ENCODE measurements around the gene VDAC2. TPM values are rescaled to one million over a fixed set of nuclear protein-coding genes. Genes with fewer than 3 reads are reported as not detected.

The VDAC2 gene
- total RNA-seq, 1 experiment from 2014 or later = 284 TPM

- TF ChIP-seq ZNF423 (CRISPR knock-in tag; IDR thresholded peaks at IDR 0.05) (peak; percentile 34; the same call in 1 of the 2 replicates), USF2 (CRISPR knock-in tag; IDR thresholded peaks at IDR 0.05) (peak; percentile 95), GTF2I (CRISPR knock-in tag; conservative IDR thresholded peaks at IDR 0.05) (0 out of 2 replicates have a peak, but pooled peaks have one; percentile 24), ZNF121 (CRISPR knock-in tag; IDR thresholded peaks at IDR 0.05) (peak; percentile 67), SMAD3 (CRISPR knock-in tag; IDR thresholded peaks at IDR 0.05; ENCODE audit: borderline replicate concordance) (0 out of 2 replicates have a peak, but pooled peaks have one; percentile 11), E2F5 (CRISPR knock-in tag; IDR thresholded peaks at IDR 0.05) (peak; percentile 63; the same call in 1 of the 2 replicates), CTCF (IDR thresholded peaks at IDR 0.05) (peak; percentile 100), GABPB1 (CRISPR knock-in tag; IDR thresholded peaks at IDR 0.05) (peak; percentile 30; the same call in 1 of the 2 replicates)
These were observed 25.0 kb downstream of the VDAC2 start, which contains the start of gene COMTD1 (continued) for GRCh38 chr10:75235375-75236177.

DNA sequence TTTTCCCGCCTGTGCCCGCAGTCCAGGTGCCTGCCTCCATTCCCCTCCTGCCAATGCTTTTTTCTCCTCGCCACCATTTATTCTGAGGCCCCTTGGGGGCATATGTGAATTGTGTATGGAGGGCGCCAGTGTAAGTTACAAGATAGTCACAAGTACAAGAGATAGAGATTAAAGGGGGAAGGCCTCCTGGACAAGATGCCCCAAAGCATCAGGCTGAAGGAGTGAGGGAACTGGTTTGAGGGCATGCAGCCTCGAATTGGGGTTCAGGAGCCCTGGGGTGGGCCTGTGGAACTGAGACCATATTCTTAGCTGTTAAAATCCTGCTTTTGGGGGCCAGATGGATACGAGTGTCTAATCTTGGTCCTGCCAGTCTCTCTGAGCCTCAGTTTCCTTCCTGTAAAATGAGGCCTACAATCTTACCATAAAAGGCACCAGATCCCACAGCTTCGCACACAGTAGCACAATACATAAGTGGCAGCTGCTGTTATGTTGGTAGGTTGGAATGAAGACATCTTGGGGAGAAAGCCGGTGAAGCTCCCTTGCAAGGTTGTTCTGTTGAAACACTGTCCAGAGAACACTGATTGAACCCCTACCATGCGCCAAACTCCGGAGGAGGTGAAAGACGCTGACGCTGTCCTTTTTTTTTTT is 25.7 kb downstream of the VDAC2 start:
- ATAC-seq (no peak), DNase-seq (ENCODE audit: low spot score) (no peak)
- TF ChIP-seq ZNF138 (CRISPR knock-in tag; conservative IDR thresholded peaks at IDR 0.05) = no peak
- no peak for TF ChIP-seq ESRRA (CRISPR knock-in tag; IDR thresholded peaks at IDR 0.05; ENCODE audit: borderline replicate concordance)
- H3K4me3 Mint-ChIP-seq = peak overlapping the region; percentile 53
- ChIA-PET CTCF (interaction anchor here (0.7 to 6.3 kb wide), 35 partner anchors 10 to 1086 kb away, joined by 3 to 145 read pairs (median 6); partner anchors contain the start of genes ADK, AP3M1, SAMD8 and VDAC2), POLR2A (interaction anchor here (1.5 to 2.7 kb wide), 2 partner anchors 26 to 125 kb away, joined by 3 to 19 read pairs; partner anchors contain the start of gene VDAC2)
- H3K27me3 Mint-ChIP-seq (ENCODE audit: low read depth) = no peaks in the 10 kb centered on the region; the same call in 1 of the 2 replicates
- no peak overlapping the region for H3K27ac Mint-ChIP-seq
- peaks cover 19% of the 10 kb centered on the region for H3K4me1 Mint-ChIP-seq
- peaks cover 19% of the 10 kb centered on the region for H3K36me3 Mint-ChIP-seq
- no peaks in the 10 kb centered on the region for H3K9me3 Mint-ChIP-seq

DNA sequence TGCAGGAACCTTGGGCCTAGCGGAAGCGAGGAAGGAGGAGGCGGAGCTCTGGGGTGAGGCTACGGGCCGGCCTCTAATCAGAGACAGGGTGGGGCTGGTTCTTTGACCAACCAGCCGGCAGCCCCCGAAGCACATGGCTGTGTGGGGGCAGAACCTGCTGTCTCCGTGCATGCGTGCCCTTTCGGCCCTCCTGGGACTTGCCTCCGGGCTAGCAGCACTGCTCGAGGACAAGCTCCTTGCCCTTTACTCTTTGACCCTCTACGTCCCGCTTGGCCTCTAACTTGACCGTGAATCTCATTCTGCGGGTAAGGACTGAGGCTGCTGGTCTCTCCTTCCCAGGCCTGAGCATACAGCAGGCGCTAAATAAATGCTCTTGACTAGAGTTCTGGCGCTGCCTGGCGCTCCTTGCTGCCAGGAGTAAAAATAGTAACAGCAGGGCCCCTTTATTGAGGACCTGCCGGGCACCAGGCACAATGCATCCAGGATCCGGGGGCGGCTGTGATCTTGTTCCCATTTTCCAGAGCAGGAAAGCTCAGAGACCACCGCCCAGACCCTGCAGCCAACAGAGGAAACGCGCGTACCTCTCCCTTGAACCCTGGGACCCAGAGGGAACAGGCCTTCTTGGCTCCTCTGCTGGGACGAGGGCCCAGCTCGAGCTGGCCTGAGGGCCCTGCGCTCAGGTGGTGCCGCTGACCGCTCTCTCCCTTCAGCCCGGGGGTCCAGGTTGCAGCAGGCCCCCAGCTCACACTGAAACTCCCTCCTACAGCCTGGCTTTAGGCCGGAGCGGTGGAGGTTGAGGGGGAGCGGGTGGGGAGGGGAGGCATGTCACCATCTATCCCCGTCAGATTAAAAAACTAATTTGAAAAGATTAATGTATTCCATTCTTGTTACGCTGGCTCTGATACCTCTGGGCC is 27.8 kb downstream of the VDAC2 start:
- H3K4me1 Mint-ChIP-seq = peaks cover 6% of the 10 kb centered on the region
- DNase-seq (ENCODE audit: low spot score) (no peak), ATAC-seq (no peak)
- no peak overlapping the region for H3K27ac Mint-ChIP-seq
- ChIA-PET POLR2A (interaction anchor here (0.7 to 1.1 kb wide), 3 partner anchors 127 to 157 kb away, joined by 3 to 4 read pairs (median 3); partner anchors contain the start of gene SAMD8), CTCF (interaction anchor here (0.6 to 2.4 kb wide), 8 partner anchors 32 to 681 kb away, joined by 3 to 15 read pairs (median 3); no protein-coding TSS in a partner anchor)
- no peak overlapping the region for H3K4me3 Mint-ChIP-seq
- no peaks in the 10 kb centered on the region for H3K9me3 Mint-ChIP-seq
- TF ChIP-seq USF2 (CRISPR knock-in tag; IDR thresholded peaks at IDR 0.05) (peak; percentile 42; the same call in 1 of the 2 replicates), MAX (CRISPR knock-in tag; IDR thresholded peaks at IDR 0.05) (peak; percentile 46; the same call in 1 of the 2 replicates), JAZF1 (CRISPR knock-in tag; IDR thresholded peaks at IDR 0.05) (no peak)
- H3K36me3 Mint-ChIP-seq = no peaks in the 10 kb centered on the region; the same call in 1 of the 2 replicates
- no peaks in the 10 kb centered on the region; the same call in 1 of the 2 replicates for H3K27me3 Mint-ChIP-seq (ENCODE audit: low read depth)
